GM23248 (cell line): ENCODE measurements around the gene GINS3. TPM values are rescaled to one million over a fixed set of nuclear protein-coding genes. Genes with fewer than 3 reads are reported as not detected.

Experiments
- DNase-seq: peaks from one replicate; pipeline ENCODE4 v3.0.0-alpha.2; 2015
- H2AFZ ChIP-seq: fragments of 200-600 bp; sonication (generic); 2 replicates; pipeline ENCODE4 v1.6.1; 2016; ENCODE audit warnings: antibody characterized with exemption
- H3F3A ChIP-seq: fragments of 200-600 bp; sonication (generic); 2 replicates; pipeline ENCODE4 v1.6.1; 2016; ENCODE audit warnings: mild to moderate bottlenecking, antibody characterized with exemption, mixed run types; ENCODE audit not compliant: insufficient read depth
- H3K27ac ChIP-seq: fragments of 200-600 bp; sonication (generic); 2 replicates; pipeline ENCODE4 v1.5.1; 2016; ENCODE audit warnings: mild to moderate bottlenecking
- H3K27me3 ChIP-seq: fragments of 200-600 bp; sonication (generic); replicated peaks from 2 replicates; pipeline ENCODE4 v1.6.1; 2016; ENCODE audit warnings: mild to moderate bottlenecking; ENCODE audit not compliant: insufficient read depth
- H3K36me3 ChIP-seq: fragments of 200-600 bp; sonication (generic); 2 replicates; pipeline ENCODE4 v1.6.1; 2016; ENCODE audit warnings: low read depth, mild to moderate bottlenecking
- H3K4me1 ChIP-seq: fragments of 200-600 bp; sonication (generic); 2 replicates; pipeline ENCODE4 v1.6.1; 2016; ENCODE audit warnings: mild to moderate bottlenecking; ENCODE audit not compliant: insufficient read depth
- H3K4me2 ChIP-seq: fragments of 200-600 bp; sonication (generic); one replicate; pipeline ENCODE4 v1.6.1; 2016; ENCODE audit warnings: mild to moderate bottlenecking; ENCODE audit not compliant: unreplicated experiment
- H3K4me3 ChIP-seq: fragments of 200-600 bp; sonication (generic); 2 replicates; pipeline ENCODE4 v1.5.1; 2016; ENCODE audit warnings: mild to moderate bottlenecking
- H3K79me2 ChIP-seq: fragments of 200-600 bp; sonication (generic); 2 replicates; pipeline ENCODE4 v1.6.1; 2016; ENCODE audit warnings: mild to moderate bottlenecking; ENCODE audit not compliant: insufficient read depth
- H3K9ac ChIP-seq: fragments of 200-600 bp; sonication (generic); 2 replicates; pipeline ENCODE4 v1.6.1; 2016; ENCODE audit warnings: mild to moderate bottlenecking
- H3K9me2 ChIP-seq: fragments of 200-600 bp; sonication (generic); 2 replicates; pipeline ENCODE4 v1.6.1; 2016; ENCODE audit warnings: mixed run types, mild to moderate bottlenecking, moderate library complexity; ENCODE audit not compliant: insufficient read depth
- H3K9me3 ChIP-seq: fragments of 200-600 bp; sonication (generic); one replicate; pipeline ENCODE4 v1.6.1; 2017; ENCODE audit warnings: low read depth
- H4K20me1 ChIP-seq: fragments of 200-600 bp; sonication (generic); 2 replicates; pipeline ENCODE4 v1.6.0; 2016; ENCODE audit not compliant: insufficient read depth
- EZH2 ChIP-seq: fragments of 200-600 bp; sonication (generic); IDR thresholded peaks from 2 replicates; pipeline ENCODE4 v1.6.1; 2018; ENCODE audit warnings: antibody characterized with exemption, mild to moderate bottlenecking; ENCODE audit not compliant: insufficient read depth, poor library complexity, severe bottlenecking
- EZH2phosphoT487 ChIP-seq: fragments of 200-600 bp; sonication (generic); IDR thresholded peaks from 2 replicates; pipeline ENCODE4 v1.6.1; 2018; ENCODE audit warnings: antibody characterized with exemption, moderate library complexity, mild to moderate bottlenecking, low read depth; ENCODE audit not compliant: insufficient read depth
- WGBS, 2 experiments: methylation state at CpG; one replicate each; pipeline ENCODE4 v1.1.6; 2015 to 2017; ENCODE audit warnings: low lambda C conversion rate in 2 of 2, low coverage in 1 of 2; ENCODE audit errors: missing lambda C conversion rate in 2 of 2; 5-methylcytosine and 5-hydroxymethylcytosine counted together
- in situ Hi-C: fragments of 300-500 bp; cut with MboI; formaldehyde crosslinking; loops from 2 replicates; pipeline ENCODE4 v1.15.0; 2020
- polyA plus RNA-seq: library from polyadenylated mRNA; unstranded; fragments of >200 nt; fragmentation: Nextera tagmentation; extraction: Ambion mirVana; gene quantifications from 2 replicates; pipeline ENCODE4 v1.2.1, GENCODE V29; 2016
- small RNA-seq: library from RNA; depleted of rRNA; stranded (forward); fragments of <200 nt; gene quantifications from one replicate; pipeline ENCODE3, GENCODE V24; 2014; ENCODE audit warnings: low read depth, low replicate concordance
- total RNA-seq: library from RNA; depleted of rRNA; stranded (reverse); fragments of >200 nt; shearing (Covaris generic); gene quantifications from 2 replicates; pipeline ENCODE4 v1.2.3, GENCODE V29; 2014; rRNA removed

GINS3 gene
- total and polyA plus RNA-seq, 2 experiments from 2014 or later: 2.9 TPM

DNA sequence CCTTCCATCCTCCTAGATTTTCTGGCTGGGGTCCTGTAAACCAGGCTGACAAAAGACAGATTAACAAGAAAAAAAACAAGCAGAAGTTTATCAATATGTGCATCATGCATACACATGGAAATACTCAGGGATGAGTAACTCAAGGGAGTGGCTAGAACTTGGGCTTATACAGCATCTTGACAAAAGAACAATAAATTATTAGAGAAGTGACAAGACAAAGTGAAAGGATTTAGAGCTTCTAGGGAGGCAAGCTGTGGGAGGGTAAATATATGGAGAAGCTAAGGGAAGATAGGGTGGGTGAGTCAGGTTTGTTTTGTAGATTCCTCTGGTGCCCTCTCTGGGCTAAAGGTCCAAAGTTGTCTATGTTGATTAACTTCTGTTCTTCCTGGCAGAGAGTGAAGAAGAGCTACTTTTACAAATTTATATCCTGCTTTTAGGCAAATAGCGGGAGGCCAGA is 59.7 kb downstream of the GINS3 start:
- in situ Hi-C loops: no loop called here
- Histone ChIP-seq H3K4me3 (no peak overlapping the region), H3K36me3 (no peaks in the 10 kb centered on the region), H3K79me2 (no peaks in the 10 kb centered on the region), H3K4me2 (no peak overlapping the region), H2AFZ (no peak overlapping the region), H3F3A (no peaks in the 10 kb centered on the region), H3K27me3 (0 out of 2 replicates have a peak, but pooled peaks cover 7% of the 10 kb centered on the region), H3K4me1 (no peaks in the 10 kb centered on the region), H3K9me3 (no peaks in the 10 kb centered on the region), H4K20me1 (no peaks in the 10 kb centered on the region), H3K9ac (no peak overlapping the region), H3K27ac (no peak overlapping the region), H3K9me2 (no peaks in the 10 kb centered on the region)
- peak; percentile 52 for DNase-seq
- TF ChIP-seq EZH2phosphoT487: no peak
- no peak for TF ChIP-seq EZH2
- WGBS, 2 experiments: 41 to 47% methylated on average over 1 of the region's 1 CpG

GRCh38 chr16:58452640-58453039 is 60.4 kb downstream of the GINS3 start:
- Histone ChIP-seq H3K9ac (no peak overlapping the region), H3K4me2 (no peak overlapping the region), H3K27me3 (0 out of 2 replicates have a peak, but pooled peaks cover 2% of the 10 kb centered on the region), H3K4me3 (no peak overlapping the region), H2AFZ (no peak overlapping the region), H3K9me3 (no peaks in the 10 kb centered on the region), H3K27ac (no peak overlapping the region), H3K4me1 (no peaks in the 10 kb centered on the region), H3K36me3 (no peaks in the 10 kb centered on the region), H4K20me1 (no peaks in the 10 kb centered on the region), H3K79me2 (no peaks in the 10 kb centered on the region), H3K9me2 (no peaks in the 10 kb centered on the region), H3F3A (no peaks in the 10 kb centered on the region)
- in situ Hi-C loops: no loop called here
- 70 to 83% methylated on average over 3 of the region's 3 CpGs for whole genome bisulfite sequencing, 2 experiments
- DNase-seq: no peak
- no peak for TF ChIP-seq EZH2
- TF ChIP-seq EZH2phosphoT487: no peak

- Histone ChIP-seq H2AFZ (no peak overlapping the region), H3F3A (no peaks in the 10 kb centered on the region), H3K4me1 (no peaks in the 10 kb centered on the region), H3K27ac (no peak overlapping the region), H3K4me3 (no peak overlapping the region), H3K9ac (no peak overlapping the region), H3K36me3 (no peaks in the 10 kb centered on the region), H3K27me3 (no peaks in the 10 kb centered on the region), H4K20me1 (no peaks in the 10 kb centered on the region), H3K9me2 (no peaks in the 10 kb centered on the region), H3K79me2 (no peaks in the 10 kb centered on the region), H3K4me2 (no peak overlapping the region), H3K9me3 (no peaks in the 10 kb centered on the region)
- WGBS, 2 experiments: 15 to 27% methylated on average over 1 to 2 of the region's 2 CpGs
- in situ Hi-C loops: no loop called here
- no peak for DNase-seq
- TF ChIP-seq EZH2phosphoT487 (no peak), EZH2 (no peak)
Measured at GRCh38 chr16:58454178-58454577, 61.9 kb downstream of the GINS3 start.

GRCh38 chr16:58454856-58455255 is 62.6 kb downstream of the GINS3 start:
- no peaks in the 10 kb centered on the region for H3K9me2 ChIP-seq
- WGBS, 2 experiments: 55 to 64% methylated on average over 5 of the region's 5 CpGs
- H3K4me2 ChIP-seq: no peak overlapping the region

More at GRCh38 chr16:58454856-58455255, 62.6 kb downstream of the GINS3 start:
- no peaks in the 10 kb centered on the region for H3K79me2 ChIP-seq
- no peaks in the 10 kb centered on the region for H3K36me3 ChIP-seq
- H3K9me3 ChIP-seq: no peaks in the 10 kb centered on the region
- no peak for DNase-seq
- H3K4me3 ChIP-seq: no peak overlapping the region
- H4K20me1 ChIP-seq: no peaks in the 10 kb centered on the region
- H3K9ac ChIP-seq: no peak overlapping the region
- in situ Hi-C loops: no loop called here
- no peak overlapping the region for H3K27ac ChIP-seq
- H3K4me1 ChIP-seq: no peaks in the 10 kb centered on the region
- no peak overlapping the region for H2AFZ ChIP-seq
- TF ChIP-seq EZH2: no peak
- no peak for TF ChIP-seq EZH2phosphoT487
- no peaks in the 10 kb centered on the region for H3F3A ChIP-seq
- H3K27me3 ChIP-seq: no peaks in the 10 kb centered on the region

Small RNA genes lying within 50 kb of the gene (small RNA-seq; reads per million reads assigned to genes)
- gene RNU6-1110P: not detected
- not detected for gene RNU6-269P

Other genes with a start within 250 kb of the GINS3 start
- gene CSNK2A2, start 194.4 kb upstream of the GINS3 start, total RNA-seq: 13.2 and 16.6 TPM in 2 replicates
- 26.7 and 27.4 TPM in 2 replicates for gene CSNK2A2, start 194.4 kb upstream of the GINS3 start, polyA plus RNA-seq
- gene PRSS54, start 97.4 kb upstream of the GINS3 start, total RNA-seq: not detected in 2 replicates
- not detected in 2 replicates for gene PRSS54, start 97.4 kb upstream of the GINS3 start, polyA plus RNA-seq
- gene NDRG4, start 107.7 kb downstream of the GINS3 start, total RNA-seq: 4.7 and 7.1 TPM in 2 replicates
- 2.5 and 3.4 TPM in 2 replicates for gene NDRG4, start 107.7 kb downstream of the GINS3 start, polyA plus RNA-seq
- 11.5 and 14.9 TPM in 2 replicates for gene SETD6, start 123.0 kb downstream of the GINS3 start, total RNA-seq
- gene SETD6, start 123.0 kb downstream of the GINS3 start, polyA plus RNA-seq: 8.7 and 9.4 TPM in 2 replicates
- 82.8 and 93.1 TPM in 2 replicates for gene CNOT1, start 237.4 kb downstream of the GINS3 start, total RNA-seq
- 35.5 and 35.6 TPM in 2 replicates for gene CNOT1, start 237.4 kb downstream of the GINS3 start, polyA plus RNA-seq